WTC11 (cell line): ENCODE measurements around the gene ZBTB7C. TPM values are rescaled to one million over a fixed set of nuclear protein-coding genes. Genes with fewer than 3 reads are reported as not detected.

Experiments
- ATAC-seq: fragments of 200-7000 bp; cut with Tn5 transposase; 2 replicates; pipeline ENCODE4 v1.10.0; 2021; ENCODE audit warnings: mild to moderate bottlenecking, moderate library complexity
- CTCF ChIA-PET: fragments of 300-600 bp; sonication (Branson Sonifier 250); formaldehyde crosslinking; loops from one replicate; lab custom pipeline; 2021; ENCODE audit warnings: antibody characterized with exemption; lab: Charles Lee
- POLR2A ChIA-PET: fragments of 350-600 bp; sonication (Branson Sonifier 250); formaldehyde crosslinking; loops from one replicate; lab custom pipeline; 2021; ENCODE audit warnings: antibody characterized with exemption; lab: Charles Lee
- DNase-seq: peaks from one replicate; pipeline ENCODE4 v3.0.0; 2021; ENCODE audit warnings: low spot score
- H3K27ac Mint-ChIP-seq: 2 replicates; pipeline ENCODE4 v1.8.0; 2021; ENCODE audit warnings: mixed read lengths
- H3K27me3 Mint-ChIP-seq: 2 replicates; pipeline ENCODE4 v1.8.0; 2021; ENCODE audit warnings: low read depth, mild to moderate bottlenecking, moderate library complexity, mixed read lengths
- H3K36me3 Mint-ChIP-seq: 2 replicates; pipeline ENCODE4 v1.8.0; 2021; ENCODE audit warnings: mixed read lengths
- H3K4me1 Mint-ChIP-seq: 2 replicates; pipeline ENCODE4 v1.8.0; 2022; ENCODE audit warnings: mixed read lengths
- H3K4me3 Mint-ChIP-seq: 2 replicates; pipeline ENCODE4 v1.8.0; 2021; ENCODE audit warnings: mild to moderate bottlenecking, moderate library complexity, mixed read lengths
- H3K9me3 Mint-ChIP-seq: 2 replicates; pipeline ENCODE4 v1.8.0; 2021; ENCODE audit warnings: mixed read lengths
- ATF1 ChIP-seq: sonication (generic); formaldehyde crosslinking; IDR thresholded peaks from 2 replicates; pipeline ENCODE4 v1.8.1; 2023; ENCODE audit warnings: mild to moderate bottlenecking, moderate library complexity, missing genetic modification reagents
- CREB1 ChIP-seq: sonication (generic); formaldehyde crosslinking; IDR thresholded peaks from 2 replicates; pipeline ENCODE4 v1.8.0; 2023; ENCODE audit warnings: mild to moderate bottlenecking, missing genetic modification reagents
- FOXK1 ChIP-seq: sonication (generic); formaldehyde crosslinking; IDR thresholded peaks from 2 replicates; pipeline ENCODE4 v1.8.0; 2022; ENCODE audit warnings: mild to moderate bottlenecking, moderate library complexity, missing genetic modification reagents
- JUN ChIP-seq: sonication (generic); formaldehyde crosslinking; IDR thresholded peaks from 2 replicates; pipeline ENCODE4 v1.8.0; 2023; ENCODE audit warnings: mild to moderate bottlenecking, missing genetic modification reagents
- RELA ChIP-seq: sonication (generic); formaldehyde crosslinking; IDR thresholded peaks from 2 replicates; pipeline ENCODE4 v1.8.1; 2022; ENCODE audit warnings: missing genetic modification reagents, mild to moderate bottlenecking, borderline replicate concordance
- SMAD3 ChIP-seq: sonication (generic); formaldehyde crosslinking; IDR thresholded peaks from 2 replicates; pipeline ENCODE4 v1.8.0; 2022; ENCODE audit warnings: missing genetic modification reagents, mild to moderate bottlenecking, borderline replicate concordance
- TCF7 ChIP-seq: sonication (generic); formaldehyde crosslinking; IDR thresholded peaks from 2 replicates; pipeline ENCODE4 v1.8.0; 2022; ENCODE audit warnings: mild to moderate bottlenecking, low read depth, missing genetic modification reagents, moderate library complexity
- ZNF671 ChIP-seq: fragments of 250-450 bp; sonication (Bioruptor Pico); IDR thresholded peaks from 2 replicates; pipeline ENCODE4 v1.8.0; 2021; ENCODE audit warnings: mild to moderate bottlenecking
- total RNA-seq: library from RNA; stranded (reverse); gene quantifications from 3 replicates; pipeline ENCODE4 v1.2.3, GENCODE V29; 2021
- TF ChIP-seq, protein P1 (sequence below): fragments of 250-450 bp; sonication (Bioruptor Pico); IDR thresholded peaks from 2 replicates; pipeline ENCODE4 v1.9.0; 2021; ENCODE audit warnings: mild to moderate bottlenecking
- TF ChIP-seq, protein P2 (sequence below): sonication (generic); formaldehyde crosslinking; IDR thresholded peaks from 2 replicates; pipeline ENCODE4 v1.8.1; 2022; ENCODE audit warnings: missing genetic modification reagents, borderline replicate concordance
- TF ChIP-seq, protein P3 (sequence below): sonication (generic); formaldehyde crosslinking; conservative IDR thresholded peaks from 2 replicates; pipeline ENCODE4 v1.8.1; 2022; ENCODE audit warnings: mild to moderate bottlenecking, missing genetic modification reagents
- TF ChIP-seq, protein P4 (sequence below): fragments of 250-450 bp; sonication (Bioruptor Pico); IDR thresholded peaks from 2 replicates; pipeline ENCODE4 v1.9.0; 2021; ENCODE audit warnings: mild to moderate bottlenecking, borderline replicate concordance
- TF ChIP-seq, protein P5 (sequence below): sonication (generic); formaldehyde crosslinking; IDR thresholded peaks from 2 replicates; pipeline ENCODE4 v1.8.1; 2022; ENCODE audit warnings: mild to moderate bottlenecking, moderate library complexity, missing genetic modification reagents
- TF ChIP-seq, protein P6 (sequence below): fragments of 200-600 bp; IDR thresholded peaks from 2 replicates; pipeline ENCODE4 v1.8.0; 2022; ENCODE audit warnings: antibody characterized with exemption
- TF ChIP-seq, protein P7 (sequence below): sonication (generic); formaldehyde crosslinking; IDR thresholded peaks from 2 replicates; pipeline ENCODE4 v1.8.1; 2023; ENCODE audit warnings: mild to moderate bottlenecking, moderate library complexity, missing genetic modification reagents

The ZBTB7C gene
- total RNA-seq, 1 experiment from 2014 or later = 0.48 TPM

DNA sequence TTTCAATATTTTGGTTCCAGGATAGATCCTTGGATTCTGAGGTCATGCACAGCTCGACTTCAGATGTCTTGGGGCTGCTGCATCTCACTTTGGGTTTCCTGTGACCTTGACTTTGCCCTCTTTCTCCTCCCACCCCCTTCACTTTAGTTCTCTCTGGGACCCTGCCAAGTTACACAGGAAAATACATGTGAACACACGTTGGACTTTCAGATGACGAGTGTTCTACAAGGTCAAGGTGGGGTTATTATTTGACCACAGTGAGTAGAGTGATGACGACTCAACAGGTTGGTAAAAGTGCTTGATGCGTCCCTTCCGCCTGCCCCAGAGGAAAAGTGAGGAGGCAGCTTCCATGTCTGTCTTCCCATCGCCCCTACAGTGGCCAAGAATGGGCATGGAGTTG, 356.3 kb downstream of the ZBTB7C start:
- H3K36me3 Mint-ChIP-seq = no peaks in the 10 kb centered on the region
- peaks cover 11% of the 10 kb centered on the region for H3K27me3 Mint-ChIP-seq
- H3K9me3 Mint-ChIP-seq = peaks cover 3% of the 10 kb centered on the region; the same call in 1 of the 2 replicates
- DNase-seq = no peak
- H3K4me3 Mint-ChIP-seq = no peak overlapping the region
- ATAC-seq = no peak
- ChIA-PET POLR2A (no interaction called here), CTCF (no interaction called here)
- H3K27ac Mint-ChIP-seq = no peak overlapping the region
- TF ChIP-seq, protein P1, sequence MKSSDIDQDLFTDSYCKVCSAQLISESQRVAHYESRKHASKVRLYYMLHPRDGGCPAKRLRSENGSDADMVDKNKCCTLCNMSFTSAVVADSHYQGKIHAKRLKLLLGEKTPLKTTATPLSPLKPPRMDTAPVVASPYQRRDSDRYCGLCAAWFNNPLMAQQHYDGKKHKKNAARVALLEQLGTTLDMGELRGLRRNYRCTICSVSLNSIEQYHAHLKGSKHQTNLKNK (CRISPR knock-in tag) = no peak
- no peak for TF ChIP-seq CREB1 (CRISPR knock-in tag)
- TF ChIP-seq, protein P2, sequence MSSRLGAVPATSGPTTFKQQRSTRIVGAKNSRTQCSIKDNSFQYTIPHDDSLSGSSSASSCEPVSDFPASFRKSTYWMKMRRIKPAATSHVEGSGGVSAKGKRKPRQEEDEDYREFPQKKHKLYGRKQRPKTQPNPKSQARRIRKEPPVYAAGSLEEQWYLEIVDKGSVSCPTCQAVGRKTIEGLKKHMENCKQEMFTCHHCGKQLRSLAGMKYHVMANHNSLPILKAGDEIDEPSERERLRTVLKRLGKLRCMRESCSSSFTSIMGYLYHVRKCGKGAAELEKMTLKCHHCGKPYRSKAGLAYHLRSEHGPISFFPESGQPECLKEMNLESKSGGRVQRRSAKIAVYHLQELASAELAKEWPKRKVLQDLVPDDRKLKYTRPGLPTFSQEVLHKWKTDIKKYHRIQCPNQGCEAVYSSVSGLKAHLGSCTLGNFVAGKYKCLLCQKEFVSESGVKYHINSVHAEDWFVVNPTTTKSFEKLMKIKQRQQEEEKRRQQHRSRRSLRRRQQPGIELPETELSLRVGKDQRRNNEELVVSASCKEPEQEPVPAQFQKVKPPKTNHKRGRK (CRISPR knock-in tag) = no peak
- TF ChIP-seq, protein P3, sequence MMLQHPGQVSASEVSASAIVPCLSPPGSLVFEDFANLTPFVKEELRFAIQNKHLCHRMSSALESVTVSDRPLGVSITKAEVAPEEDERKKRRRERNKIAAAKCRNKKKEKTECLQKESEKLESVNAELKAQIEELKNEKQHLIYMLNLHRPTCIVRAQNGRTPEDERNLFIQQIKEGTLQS = no peak
- TF ChIP-seq ATF1 (CRISPR knock-in tag) = no peak
- TF ChIP-seq JUN (CRISPR knock-in tag) = no peak
- no peak for TF ChIP-seq TCF7 (CRISPR knock-in tag)
- no peak for TF ChIP-seq FOXK1 (CRISPR knock-in tag)
- no peak for TF ChIP-seq SMAD3 (CRISPR knock-in tag)
- no peak for TF ChIP-seq RELA
- TF ChIP-seq, protein P4, sequence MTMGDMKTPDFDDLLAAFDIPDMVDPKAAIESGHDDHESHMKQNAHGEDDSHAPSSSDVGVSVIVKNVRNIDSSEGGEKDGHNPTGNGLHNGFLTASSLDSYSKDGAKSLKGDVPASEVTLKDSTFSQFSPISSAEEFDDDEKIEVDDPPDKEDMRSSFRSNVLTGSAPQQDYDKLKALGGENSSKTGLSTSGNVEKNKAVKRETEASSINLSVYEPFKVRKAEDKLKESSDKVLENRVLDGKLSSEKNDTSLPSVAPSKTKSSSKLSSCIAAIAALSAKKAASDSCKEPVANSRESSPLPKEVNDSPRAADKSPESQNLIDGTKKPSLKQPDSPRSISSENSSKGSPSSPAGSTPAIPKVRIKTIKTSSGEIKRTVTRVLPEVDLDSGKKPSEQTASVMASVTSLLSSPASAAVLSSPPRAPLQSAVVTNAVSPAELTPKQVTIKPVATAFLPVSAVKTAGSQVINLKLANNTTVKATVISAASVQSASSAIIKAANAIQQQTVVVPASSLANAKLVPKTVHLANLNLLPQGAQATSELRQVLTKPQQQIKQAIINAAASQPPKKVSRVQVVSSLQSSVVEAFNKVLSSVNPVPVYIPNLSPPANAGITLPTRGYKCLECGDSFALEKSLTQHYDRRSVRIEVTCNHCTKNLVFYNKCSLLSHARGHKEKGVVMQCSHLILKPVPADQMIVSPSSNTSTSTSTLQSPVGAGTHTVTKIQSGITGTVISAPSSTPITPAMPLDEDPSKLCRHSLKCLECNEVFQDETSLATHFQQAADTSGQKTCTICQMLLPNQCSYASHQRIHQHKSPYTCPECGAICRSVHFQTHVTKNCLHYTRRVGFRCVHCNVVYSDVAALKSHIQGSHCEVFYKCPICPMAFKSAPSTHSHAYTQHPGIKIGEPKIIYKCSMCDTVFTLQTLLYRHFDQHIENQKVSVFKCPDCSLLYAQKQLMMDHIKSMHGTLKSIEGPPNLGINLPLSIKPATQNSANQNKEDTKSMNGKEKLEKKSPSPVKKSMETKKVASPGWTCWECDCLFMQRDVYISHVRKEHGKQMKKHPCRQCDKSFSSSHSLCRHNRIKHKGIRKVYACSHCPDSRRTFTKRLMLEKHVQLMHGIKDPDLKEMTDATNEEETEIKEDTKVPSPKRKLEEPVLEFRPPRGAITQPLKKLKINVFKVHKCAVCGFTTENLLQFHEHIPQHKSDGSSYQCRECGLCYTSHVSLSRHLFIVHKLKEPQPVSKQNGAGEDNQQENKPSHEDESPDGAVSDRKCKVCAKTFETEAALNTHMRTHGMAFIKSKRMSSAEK = no peak
- TF ChIP-seq, protein P5, sequence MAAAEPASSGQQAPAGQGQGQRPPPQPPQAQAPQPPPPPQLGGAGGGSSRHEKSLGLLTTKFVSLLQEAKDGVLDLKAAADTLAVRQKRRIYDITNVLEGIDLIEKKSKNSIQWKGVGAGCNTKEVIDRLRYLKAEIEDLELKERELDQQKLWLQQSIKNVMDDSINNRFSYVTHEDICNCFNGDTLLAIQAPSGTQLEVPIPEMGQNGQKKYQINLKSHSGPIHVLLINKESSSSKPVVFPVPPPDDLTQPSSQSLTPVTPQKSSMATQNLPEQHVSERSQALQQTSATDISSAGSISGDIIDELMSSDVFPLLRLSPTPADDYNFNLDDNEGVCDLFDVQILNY (CRISPR knock-in tag) = no peak
- TF ChIP-seq ZNF671 = no peak
- TF ChIP-seq, protein P6, sequence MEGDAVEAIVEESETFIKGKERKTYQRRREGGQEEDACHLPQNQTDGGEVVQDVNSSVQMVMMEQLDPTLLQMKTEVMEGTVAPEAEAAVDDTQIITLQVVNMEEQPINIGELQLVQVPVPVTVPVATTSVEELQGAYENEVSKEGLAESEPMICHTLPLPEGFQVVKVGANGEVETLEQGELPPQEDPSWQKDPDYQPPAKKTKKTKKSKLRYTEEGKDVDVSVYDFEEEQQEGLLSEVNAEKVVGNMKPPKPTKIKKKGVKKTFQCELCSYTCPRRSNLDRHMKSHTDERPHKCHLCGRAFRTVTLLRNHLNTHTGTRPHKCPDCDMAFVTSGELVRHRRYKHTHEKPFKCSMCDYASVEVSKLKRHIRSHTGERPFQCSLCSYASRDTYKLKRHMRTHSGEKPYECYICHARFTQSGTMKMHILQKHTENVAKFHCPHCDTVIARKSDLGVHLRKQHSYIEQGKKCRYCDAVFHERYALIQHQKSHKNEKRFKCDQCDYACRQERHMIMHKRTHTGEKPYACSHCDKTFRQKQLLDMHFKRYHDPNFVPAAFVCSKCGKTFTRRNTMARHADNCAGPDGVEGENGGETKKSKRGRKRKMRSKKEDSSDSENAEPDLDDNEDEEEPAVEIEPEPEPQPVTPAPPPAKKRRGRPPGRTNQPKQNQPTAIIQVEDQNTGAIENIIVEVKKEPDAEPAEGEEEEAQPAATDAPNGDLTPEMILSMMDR = no peak
- TF ChIP-seq, protein P7, sequence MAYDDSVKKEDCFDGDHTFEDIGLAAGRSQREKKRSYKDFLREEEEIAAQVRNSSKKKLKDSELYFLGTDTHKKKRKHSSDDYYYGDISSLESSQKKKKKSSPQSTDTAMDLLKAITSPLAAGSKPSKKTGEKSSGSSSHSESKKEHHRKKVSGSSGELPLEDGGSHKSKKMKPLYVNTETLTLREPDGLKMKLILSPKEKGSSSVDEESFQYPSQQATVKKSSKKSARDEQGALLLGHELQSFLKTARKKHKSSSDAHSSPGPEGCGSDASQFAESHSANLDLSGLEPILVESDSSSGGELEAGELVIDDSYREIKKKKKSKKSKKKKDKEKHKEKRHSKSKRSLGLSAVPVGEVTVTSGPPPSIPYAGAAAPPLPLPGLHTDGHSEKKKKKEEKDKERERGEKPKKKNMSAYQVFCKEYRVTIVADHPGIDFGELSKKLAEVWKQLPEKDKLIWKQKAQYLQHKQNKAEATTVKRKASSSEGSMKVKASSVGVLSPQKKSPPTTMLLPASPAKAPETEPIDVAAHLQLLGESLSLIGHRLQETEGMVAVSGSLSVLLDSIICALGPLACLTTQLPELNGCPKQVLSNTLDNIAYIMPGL = no peak
- peaks cover 11% of the 10 kb centered on the region for H3K4me1 Mint-ChIP-seq
